HL-60 (cell line): ENCODE results near the gene CMA1.

ENCODE experiments used
- GABPA ChIP-seq: IDR thresholded peaks from 2 replicates; pipeline ENCODE4 v1.6.1; 2012; ENCODE audit warnings: low read depth
- POLR2AphosphoS5 ChIP-seq: IDR thresholded peaks from 2 replicates; pipeline ENCODE4 v1.6.1; 2012; ENCODE audit warnings: low read depth
- REST ChIP-seq: IDR thresholded peaks from 2 replicates; pipeline ENCODE4 v1.6.1; 2012; ENCODE audit warnings: low read depth; ENCODE audit not compliant: insufficient replicate concordance
- TF ChIP-seq, protein P1 (sequence below): IDR thresholded peaks from one replicate; pipeline ENCODE4 v1.5.1; 2011; ENCODE audit warnings: low read length, control low read depth, inconsistent platforms; ENCODE audit not compliant: insufficient read depth

DNA sequence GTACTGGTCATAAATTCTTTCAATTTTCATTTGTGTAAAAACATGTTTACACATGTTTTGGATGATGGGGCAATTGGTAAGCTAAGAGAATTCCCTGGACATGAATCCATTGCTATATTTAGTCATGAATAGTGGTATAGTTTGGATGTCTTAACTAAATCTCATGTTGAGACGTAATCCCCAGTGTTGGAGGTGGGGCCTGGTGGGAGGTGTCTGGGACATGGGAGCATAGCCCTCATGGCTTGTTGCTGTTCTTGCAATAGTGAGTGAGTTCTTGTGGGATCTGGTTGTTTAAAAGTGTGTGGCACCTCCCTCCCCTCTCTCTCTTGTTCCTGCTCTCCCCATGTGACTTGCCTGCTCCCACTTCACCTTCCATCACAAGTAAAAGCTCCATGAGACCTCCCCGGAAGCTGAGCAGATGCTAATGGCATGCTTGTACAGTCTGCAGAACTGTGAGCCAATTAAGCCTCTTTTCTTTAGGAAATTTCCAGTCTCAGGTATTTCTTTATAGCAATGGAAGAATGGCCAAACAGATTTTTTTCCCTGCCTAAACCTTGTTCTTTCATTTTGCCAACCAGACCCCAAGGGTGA, 34.4 kb upstream of the CMA1 start:
- TF ChIP-seq REST: no peak
- TF ChIP-seq, protein P1, sequence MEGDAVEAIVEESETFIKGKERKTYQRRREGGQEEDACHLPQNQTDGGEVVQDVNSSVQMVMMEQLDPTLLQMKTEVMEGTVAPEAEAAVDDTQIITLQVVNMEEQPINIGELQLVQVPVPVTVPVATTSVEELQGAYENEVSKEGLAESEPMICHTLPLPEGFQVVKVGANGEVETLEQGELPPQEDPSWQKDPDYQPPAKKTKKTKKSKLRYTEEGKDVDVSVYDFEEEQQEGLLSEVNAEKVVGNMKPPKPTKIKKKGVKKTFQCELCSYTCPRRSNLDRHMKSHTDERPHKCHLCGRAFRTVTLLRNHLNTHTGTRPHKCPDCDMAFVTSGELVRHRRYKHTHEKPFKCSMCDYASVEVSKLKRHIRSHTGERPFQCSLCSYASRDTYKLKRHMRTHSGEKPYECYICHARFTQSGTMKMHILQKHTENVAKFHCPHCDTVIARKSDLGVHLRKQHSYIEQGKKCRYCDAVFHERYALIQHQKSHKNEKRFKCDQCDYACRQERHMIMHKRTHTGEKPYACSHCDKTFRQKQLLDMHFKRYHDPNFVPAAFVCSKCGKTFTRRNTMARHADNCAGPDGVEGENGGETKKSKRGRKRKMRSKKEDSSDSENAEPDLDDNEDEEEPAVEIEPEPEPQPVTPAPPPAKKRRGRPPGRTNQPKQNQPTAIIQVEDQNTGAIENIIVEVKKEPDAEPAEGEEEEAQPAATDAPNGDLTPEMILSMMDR: no peak
- no peak for TF ChIP-seq POLR2AphosphoS5
- no peak for TF ChIP-seq GABPA
